Measurements from ENCODE around the gene TSHZ2. TPM values are rescaled to one million over a fixed set of nuclear protein-coding genes. Genes with fewer than 3 reads are reported as not detected.
"Not testable (repeated sequence)": the region's sequence is repeated elsewhere in the genome, so short reads cannot be mapped to it uniquely, and the experiment has no call there.

The TSHZ2 gene
- polyA plus RNA-seq, 1 donor from 2014 or later, result 0.73 TPM

DNA sequence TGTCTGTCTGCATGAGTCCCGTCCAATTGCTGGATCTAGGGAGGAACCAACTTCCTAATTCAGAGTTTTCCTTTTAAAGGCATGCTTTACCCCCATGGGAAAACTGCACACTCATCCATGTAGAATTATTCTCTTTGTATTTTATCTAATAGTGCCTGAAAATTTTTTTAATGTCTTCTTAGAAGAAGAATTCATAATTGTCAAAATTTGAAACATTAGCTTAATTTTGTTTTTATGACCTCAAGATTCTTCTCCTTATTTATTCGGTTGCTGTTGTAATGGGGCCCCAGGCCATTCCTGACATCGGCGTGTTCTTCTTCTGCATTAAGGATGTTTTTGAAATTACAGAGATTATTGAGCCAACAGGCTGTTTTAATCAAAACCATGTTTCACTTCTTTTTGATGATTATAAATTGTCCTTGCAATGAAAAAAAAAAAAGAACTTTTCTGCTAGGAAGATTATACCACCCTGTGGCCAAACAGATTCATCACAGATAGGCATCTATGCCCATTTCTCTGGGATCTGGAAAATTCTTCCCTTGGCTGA lies 521.2 kb downstream of the TSHZ2 start:
- H3K9me3 Mint-ChIP-seq, result peaks cover 0 to 5% (median 4%) of the 10 kb centered on the region in 3 donors
- H3K36me3 Mint-ChIP-seq, result peaks cover 3% of the 10 kb centered on the region
- H3K4me3 Mint-ChIP-seq, result no peak overlapping the region
- H3K27ac Mint-ChIP-seq, result no peak overlapping the region
- H3K27me3 Mint-ChIP-seq, result no peaks in the 10 kb centered on the region
- peaks cover 0 to 2% (median 0%) of the 10 kb centered on the region in 3 donors for H3K4me1 Mint-ChIP-seq

DNA sequence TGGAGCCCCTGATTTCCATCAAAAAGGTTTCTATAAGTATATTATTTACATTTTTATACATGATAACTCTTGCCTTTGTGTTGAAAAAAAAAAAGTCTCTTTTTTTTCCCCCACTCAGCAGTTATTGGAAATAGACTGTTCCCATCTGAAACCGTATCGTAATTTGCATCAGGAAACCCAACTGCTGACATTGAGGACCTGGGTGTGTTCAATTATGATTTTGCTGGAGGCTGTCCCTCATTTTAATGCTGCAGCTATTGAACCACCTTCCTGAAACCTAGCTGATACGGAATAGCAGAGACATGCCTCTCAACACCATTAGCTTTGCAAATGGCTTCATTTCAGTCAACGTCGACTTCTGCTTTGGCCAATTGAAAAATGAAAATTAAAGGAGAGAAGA lies 522.6 kb downstream of the TSHZ2 start:
- H3K36me3 Mint-ChIP-seq, result peaks cover 3% of the 10 kb centered on the region
- H3K4me1 Mint-ChIP-seq, result peaks cover 0 to 2% (median 0%) of the 10 kb centered on the region in 3 donors
- H3K4me3 Mint-ChIP-seq, result no peak overlapping the region
- H3K27ac Mint-ChIP-seq, result no peak overlapping the region
- no peaks in the 10 kb centered on the region for H3K27me3 Mint-ChIP-seq
- peaks cover 0 to 5% (median 4%) of the 10 kb centered on the region in 3 donors for H3K9me3 Mint-ChIP-seq

DNA sequence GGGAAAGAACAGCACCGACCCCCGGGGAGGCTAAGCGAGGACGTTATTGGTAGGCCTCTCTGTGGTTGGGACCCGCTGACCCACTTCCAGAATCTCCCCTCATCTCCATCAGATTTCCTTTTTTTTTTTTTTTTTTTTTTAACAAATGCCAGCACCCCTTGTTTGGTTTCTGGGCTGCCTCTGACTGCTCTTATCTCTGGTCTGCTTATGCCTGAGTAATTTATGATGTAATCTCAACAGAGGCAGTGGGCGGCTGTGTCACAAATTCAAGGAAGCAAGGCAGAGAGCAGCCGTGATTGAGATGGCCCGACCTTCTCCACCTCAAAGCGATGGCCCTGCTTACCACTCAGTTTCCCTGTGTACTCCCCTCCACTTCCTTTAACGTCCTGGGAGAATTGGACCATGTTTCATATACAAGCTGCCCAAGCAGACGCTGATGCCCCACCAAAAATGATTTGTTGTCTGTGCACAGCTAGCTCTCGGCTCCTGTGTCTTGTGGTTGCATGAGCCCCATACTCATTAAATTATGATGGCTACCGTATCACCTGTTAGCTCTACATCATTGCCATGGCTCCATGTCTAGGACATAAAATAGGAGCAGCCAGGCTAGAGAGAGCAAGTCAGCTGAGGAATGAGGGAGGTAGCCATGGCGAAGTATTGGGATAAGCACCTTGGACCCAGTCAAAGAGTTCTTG lies 523.4 kb downstream of the TSHZ2 start:
- Mint-ChIP-seq H3K9me3 (peaks cover 0 to 5% (median 4%) of the 10 kb centered on the region in 3 donors), H3K4me1 (peaks cover 0 to 2% (median 0%) of the 10 kb centered on the region in 3 donors), H3K4me3 (no peak overlapping the region), H3K36me3 (peaks cover 3% of the 10 kb centered on the region), H3K27ac (no peak overlapping the region), H3K27me3 (no peaks in the 10 kb centered on the region)

DNA sequence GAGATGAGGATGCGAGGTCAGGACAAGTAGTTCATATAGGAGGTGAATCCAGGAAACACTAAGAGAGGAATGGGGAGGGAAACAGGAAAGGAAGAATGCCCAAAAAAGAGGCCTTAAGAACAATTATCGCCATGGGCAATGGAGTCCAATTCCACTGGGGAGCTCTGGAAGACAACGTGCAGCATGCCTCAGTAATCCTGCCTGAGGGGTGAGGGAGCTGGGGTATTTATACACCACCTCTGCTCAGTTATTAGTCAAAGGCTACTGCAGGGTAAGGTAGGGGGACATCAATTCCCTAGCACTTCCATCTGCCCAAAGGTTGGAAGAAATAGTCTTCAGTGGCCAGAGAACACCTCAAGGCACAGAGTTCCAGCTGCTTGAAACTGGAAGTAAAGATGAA lies 525.1 kb downstream of the TSHZ2 start:
- no peaks in the 10 kb centered on the region for H3K27me3 Mint-ChIP-seq
- H3K4me1 Mint-ChIP-seq, result no peaks in the 10 kb centered on the region
- H3K4me3 Mint-ChIP-seq, result no peak overlapping the region
- H3K9me3 Mint-ChIP-seq, result peaks cover 0 to 5% (median 4%) of the 10 kb centered on the region in 3 donors
- H3K36me3 Mint-ChIP-seq, result no peaks in the 10 kb centered on the region
- no peak overlapping the region for H3K27ac Mint-ChIP-seq

DNA sequence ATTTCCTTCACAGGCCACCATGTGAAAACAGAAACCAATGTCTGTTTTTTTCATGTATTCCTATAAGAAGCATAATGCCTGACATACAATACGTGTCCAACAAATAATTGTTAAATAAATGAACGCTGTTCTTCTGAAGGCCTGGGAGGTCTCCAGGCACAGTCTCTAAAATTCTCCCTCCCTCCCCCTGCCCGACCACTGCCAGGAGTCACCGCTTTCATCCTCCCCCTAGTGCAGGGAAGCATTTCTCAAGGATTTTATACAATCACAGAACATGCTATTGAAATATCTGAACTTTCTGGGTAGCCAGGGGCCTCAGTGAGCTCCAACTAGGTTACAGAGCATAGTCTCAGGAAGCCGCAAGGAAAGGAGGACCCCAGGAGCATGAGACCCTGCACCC lies 526.2 kb downstream of the TSHZ2 start:
- H3K36me3 Mint-ChIP-seq, result no peaks in the 10 kb centered on the region
- H3K27me3 Mint-ChIP-seq, result peaks cover 2% of the 10 kb centered on the region
- peaks cover 0 to 7% (median 4%) of the 10 kb centered on the region in 3 donors for H3K9me3 Mint-ChIP-seq
- no peak overlapping the region for H3K4me3 Mint-ChIP-seq
- H3K4me1 Mint-ChIP-seq, result no peaks in the 10 kb centered on the region
- no peak overlapping the region for H3K27ac Mint-ChIP-seq

DNA sequence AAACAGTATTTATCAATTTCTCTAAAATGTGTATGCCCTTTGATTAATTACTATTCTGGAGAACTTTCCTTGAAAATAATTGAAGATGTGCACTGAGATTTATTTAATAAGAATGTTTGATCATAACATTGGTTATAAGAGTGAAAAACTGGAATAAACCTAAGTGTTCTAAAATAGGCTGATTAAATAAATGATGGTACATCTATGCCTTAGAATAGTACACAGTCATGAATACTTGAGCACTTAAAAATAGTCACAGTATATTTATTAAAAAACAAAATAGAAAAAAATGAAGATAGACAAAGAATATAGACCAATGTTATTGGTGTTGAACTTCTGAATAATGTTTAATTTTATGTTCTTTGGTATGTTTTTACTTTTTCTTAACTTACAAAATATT lies 528.5 kb downstream of the TSHZ2 start:
- peaks cover 2% of the 10 kb centered on the region for H3K27me3 Mint-ChIP-seq
- peaks cover 0 to 7% (median 4%) of the 10 kb centered on the region in 3 donors for H3K9me3 Mint-ChIP-seq
- H3K4me1 Mint-ChIP-seq, result no peaks in the 10 kb centered on the region
- no peaks in the 10 kb centered on the region for H3K36me3 Mint-ChIP-seq
- no peak overlapping the region for H3K27ac Mint-ChIP-seq
- H3K4me3 Mint-ChIP-seq, result no peak overlapping the region

DNA sequence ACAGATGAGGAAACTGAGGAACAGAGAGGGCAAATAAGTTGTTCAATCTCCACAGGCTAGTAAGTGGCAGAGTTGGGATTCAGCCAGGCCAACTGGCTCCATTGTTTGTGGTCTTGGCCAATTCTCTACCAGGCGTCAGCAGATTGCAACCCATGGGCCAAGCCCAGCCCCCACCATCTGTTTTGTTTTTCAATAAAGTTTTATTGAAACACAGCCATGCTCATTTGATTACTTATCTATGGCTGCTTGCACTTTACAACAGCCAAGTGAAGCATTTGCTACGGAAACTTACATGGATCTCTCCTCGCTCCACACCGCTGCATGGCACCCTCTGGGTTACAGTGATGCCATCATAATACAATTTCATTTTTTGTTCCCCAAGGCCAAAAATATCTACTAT lies 530.7 kb downstream of the TSHZ2 start:
- peaks cover 0 to 2% (median 0%) of the 10 kb centered on the region in 3 donors for H3K9me3 Mint-ChIP-seq
- no peaks in the 10 kb centered on the region for H3K36me3 Mint-ChIP-seq
- peaks cover 2% of the 10 kb centered on the region for H3K27me3 Mint-ChIP-seq
- H3K27ac Mint-ChIP-seq, result peak overlapping the region in 1 of 3 donors; percentile 50
- no peak overlapping the region for H3K4me3 Mint-ChIP-seq
- H3K4me1 Mint-ChIP-seq, result no peaks in the 10 kb centered on the region

DNA sequence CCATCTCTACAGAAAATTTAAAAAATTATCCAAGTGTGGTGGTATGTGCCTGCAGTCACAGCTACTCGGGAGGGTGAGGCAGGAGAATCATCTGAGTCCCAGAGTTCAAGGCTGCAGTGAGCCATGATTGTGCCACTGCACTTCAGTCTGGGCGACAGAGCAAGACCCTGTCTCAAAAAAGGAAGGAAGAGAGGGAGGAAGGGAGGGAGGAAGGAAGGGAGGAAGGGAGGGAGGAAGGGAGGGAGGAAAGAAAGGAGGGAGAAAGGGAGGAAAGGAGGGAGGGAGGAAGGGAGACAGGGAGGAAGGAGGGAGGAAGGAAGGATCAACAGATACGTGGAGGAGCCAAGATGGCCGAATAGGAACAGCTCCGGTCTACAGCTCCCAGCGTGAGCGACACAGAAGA lies 531.4 kb downstream of the TSHZ2 start:
- no peak overlapping the region for H3K4me3 Mint-ChIP-seq
- H3K36me3 Mint-ChIP-seq, result no peaks in the 10 kb centered on the region
- H3K27ac Mint-ChIP-seq, result peak overlapping the region in 1 of 3 donors; percentile 50
- H3K4me1 Mint-ChIP-seq, result no peaks in the 10 kb centered on the region
- peaks cover 0 to 2% (median 0%) of the 10 kb centered on the region in 3 donors for H3K9me3 Mint-ChIP-seq
- peaks cover 2% of the 10 kb centered on the region for H3K27me3 Mint-ChIP-seq

GRCh38 chr20:53504106-53504505 lies 531.9 kb downstream of the TSHZ2 start:
- not testable (repeated sequence) for H3K27ac Mint-ChIP-seq, H3K4me1 Mint-ChIP-seq, H3K4me3 Mint-ChIP-seq, H3K9me3 Mint-ChIP-seq, H3K27me3 Mint-ChIP-seq, H3K36me3 Mint-ChIP-seq

- Mint-ChIP-seq H3K4me1 (no peaks in the 10 kb centered on the region), H3K4me3 (no peak overlapping the region), H3K36me3 (no peaks in the 10 kb centered on the region), H3K9me3 (no peaks in the 10 kb centered on the region), H3K27ac (peak overlapping the region in 1 of 3 donors; percentile 71), H3K27me3 (no peaks in the 10 kb centered on the region)
Observed at GRCh38 chr20:53510262-53510661, 538.1 kb downstream of the TSHZ2 start.

- no peaks in the 10 kb centered on the region for H3K4me1 Mint-ChIP-seq
- no peak overlapping the region for H3K27ac Mint-ChIP-seq
- H3K27me3 Mint-ChIP-seq, result no peaks in the 10 kb centered on the region
- no peak overlapping the region for H3K4me3 Mint-ChIP-seq
- no peaks in the 10 kb centered on the region for H3K36me3 Mint-ChIP-seq
- H3K9me3 Mint-ChIP-seq, result no peaks in the 10 kb centered on the region
Observed at GRCh38 chr20:53510704-53511103, 538.5 kb downstream of the TSHZ2 start.

DNA sequence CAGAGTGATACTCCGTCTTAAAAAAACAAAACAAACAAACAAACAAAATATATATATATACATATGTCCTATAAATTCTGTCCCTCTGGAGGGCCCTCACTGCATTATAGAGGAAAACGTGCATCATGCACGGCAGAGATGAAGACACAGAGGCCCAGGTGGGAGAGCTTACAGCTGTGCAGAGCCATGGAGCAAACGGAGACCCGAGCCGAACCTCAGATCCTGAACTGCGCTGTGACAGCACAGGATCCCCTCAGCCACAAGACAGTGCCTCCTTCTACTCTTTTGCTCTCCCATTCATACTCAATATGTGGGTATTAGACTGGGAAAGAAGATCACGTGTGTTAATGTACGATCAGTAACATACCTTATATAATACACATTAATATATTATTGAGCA lies 539.9 kb downstream of the TSHZ2 start:
- Mint-ChIP-seq H3K27ac (no peak overlapping the region), H3K4me1 (no peaks in the 10 kb centered on the region), H3K4me3 (no peak overlapping the region), H3K36me3 (no peaks in the 10 kb centered on the region), H3K9me3 (no peaks in the 10 kb centered on the region), H3K27me3 (no peaks in the 10 kb centered on the region)

- peaks cover 1% of the 10 kb centered on the region for H3K36me3 Mint-ChIP-seq
- H3K9me3 Mint-ChIP-seq, result no peaks in the 10 kb centered on the region
- H3K4me3 Mint-ChIP-seq, result no peak overlapping the region
- no peak overlapping the region for H3K27ac Mint-ChIP-seq
- no peaks in the 10 kb centered on the region for H3K4me1 Mint-ChIP-seq
- no peaks in the 10 kb centered on the region for H3K27me3 Mint-ChIP-seq
Observed at GRCh38 chr20:53513168-53513488, 541.0 kb downstream of the TSHZ2 start.

DNA sequence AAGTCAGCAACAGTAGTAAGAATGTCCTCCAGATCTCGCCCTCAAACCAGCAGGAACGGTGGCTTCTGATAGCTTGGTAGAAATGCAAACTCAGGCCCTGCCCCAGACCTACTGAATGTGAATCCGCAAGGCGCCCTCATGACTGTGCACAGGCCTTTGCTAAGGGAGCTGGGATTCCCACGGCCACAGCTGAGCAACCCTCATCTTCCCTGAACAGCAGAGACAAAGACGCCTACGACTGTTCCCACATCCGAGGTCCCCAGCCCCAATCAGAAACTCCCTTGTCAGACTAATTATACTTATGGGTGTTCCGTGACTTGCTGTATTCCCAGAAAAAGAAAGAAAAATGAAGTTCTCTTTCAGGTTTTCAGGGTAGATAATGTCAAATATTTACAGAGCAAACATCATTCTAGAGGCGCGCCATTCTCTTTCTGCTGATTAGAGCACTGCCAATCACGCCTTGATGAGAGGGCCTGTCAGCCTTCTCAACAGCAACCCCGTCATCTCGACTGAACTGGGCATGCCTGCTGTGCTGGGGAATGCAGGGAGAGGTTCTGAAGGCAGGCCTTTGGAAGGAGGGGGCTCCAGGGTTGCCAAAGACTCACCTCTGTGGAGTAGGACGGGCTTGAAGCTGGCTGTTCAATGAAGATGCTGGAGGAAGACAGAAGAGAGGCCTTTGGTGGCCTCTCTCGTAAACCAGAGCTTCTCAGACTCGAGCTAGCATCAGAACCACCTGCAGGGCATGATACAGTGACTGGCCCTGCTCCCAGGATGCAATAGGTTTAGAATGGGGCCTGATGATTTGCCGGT lies 541.5 kb downstream of the TSHZ2 start:
- Mint-ChIP-seq H3K4me3 (no peak overlapping the region), H3K9me3 (no peaks in the 10 kb centered on the region), H3K36me3 (peaks cover 1% of the 10 kb centered on the region), H3K27ac (no peak overlapping the region), H3K4me1 (no peaks in the 10 kb centered on the region), H3K27me3 (no peaks in the 10 kb centered on the region)

- H3K36me3 Mint-ChIP-seq, result peaks cover 1% of the 10 kb centered on the region
- H3K4me3 Mint-ChIP-seq, result no peak overlapping the region
- H3K9me3 Mint-ChIP-seq, result no peaks in the 10 kb centered on the region
- H3K27me3 Mint-ChIP-seq, result no peaks in the 10 kb centered on the region
- H3K27ac Mint-ChIP-seq, result no peak overlapping the region
- no peaks in the 10 kb centered on the region for H3K4me1 Mint-ChIP-seq
Observed at GRCh38 chr20:53515749-53516148, 543.6 kb downstream of the TSHZ2 start.

GRCh38 chr20:53517146-53517545 lies 545.0 kb downstream of the TSHZ2 start:
- Mint-ChIP-seq H3K27me3 (peaks cover 3% of the 10 kb centered on the region), H3K4me3 (no peak overlapping the region), H3K4me1 (no peaks in the 10 kb centered on the region), H3K9me3 (no peaks in the 10 kb centered on the region), H3K36me3 (peaks cover 2% of the 10 kb centered on the region), H3K27ac (no peak overlapping the region)
